GM18907 (cell line): Measurements from ENCODE around the gene PTK7.
"Not testable (repeated sequence)": the region's sequence is repeated elsewhere in the genome, so short reads cannot be mapped to it uniquely, and the experiment has no call there.

Experiments
- ATAC-seq: cut with Tn5 transposase; IDR thresholded peaks from one replicate; pipeline ENCODE4 v1.9.1; 2021; ENCODE audit warnings: mild to moderate bottlenecking, moderate library complexity; ENCODE audit not compliant: unreplicated experiment

Gene PTK7

GRCh38 chr6:43113431-43114260 lies 37.5 kb downstream of the PTK7 start:
- no peak for ATAC-seq

- no peak for ATAC-seq
Observed at GRCh38 chr6:43115365-43115764, 39.3 kb downstream of the PTK7 start.

GRCh38 chr6:43117466-43117865 lies 41.4 kb downstream of the PTK7 start:
- not testable (repeated sequence) for ATAC-seq

GRCh38 chr6:43119482-43119881 lies 43.4 kb downstream of the PTK7 start:
- no peak for ATAC-seq

- no peak for ATAC-seq
Observed at GRCh38 chr6:43120101-43120763, 44.1 kb downstream of the PTK7 start.

- no peak for ATAC-seq
Observed at GRCh38 chr6:43120944-43121913, 45.1 kb downstream of the PTK7 start.

GRCh38 chr6:43122146-43122545 lies 46.0 kb downstream of the PTK7 start:
- ATAC-seq: no peak

GRCh38 chr6:43123461-43124314 lies 47.6 kb downstream of the PTK7 start:
- no peak for ATAC-seq

GRCh38 chr6:43124481-43124880 lies 48.4 kb downstream of the PTK7 start:
- no peak for ATAC-seq

GRCh38 chr6:43125119-43125518 lies 49.0 kb downstream of the PTK7 start:
- ATAC-seq: no peak

- ATAC-seq: no peak
Observed at GRCh38 chr6:43125555-43125954, 49.4 kb downstream of the PTK7 start.

GRCh38 chr6:43127180-43127579 lies 51.1 kb downstream of the PTK7 start:
- ATAC-seq: no peak

- no peak for ATAC-seq
Observed at GRCh38 chr6:43127877-43128276, 51.8 kb downstream of the PTK7 start.

- no peak for ATAC-seq
Observed at GRCh38 chr6:43128926-43129325, 52.8 kb downstream of the PTK7 start.

GRCh38 chr6:43129434-43130194 lies 53.5 kb downstream of the PTK7 start:
- ATAC-seq: no peak

GRCh38 chr6:43130429-43130828 lies 54.3 kb downstream of the PTK7 start:
- ATAC-seq: no peak

GRCh38 chr6:43131379-43131778 lies 55.3 kb downstream of the PTK7 start:
- not testable (repeated sequence) for ATAC-seq

- no peak for ATAC-seq
Observed at GRCh38 chr6:43138267-43138666, 62.2 kb downstream of the PTK7 start.

- ATAC-seq: not testable (repeated sequence)
Observed at GRCh38 chr6:43139973-43140372, 63.9 kb downstream of the PTK7 start.

GRCh38 chr6:43141644-43142043 lies 65.5 kb downstream of the PTK7 start:
- ATAC-seq: no peak
